ENCODE measurements around the gene SEMA3A. TPM values are rescaled to one million over a fixed set of nuclear protein-coding genes. Genes with fewer than 3 reads are reported as not detected.
A peak's percentile ranks its signal among the peaks of the same experiment; 100 is the strongest.

Gene SEMA3A
- total and polyA plus RNA-seq, 2 experiments from 2014 or later = 24.5 to 48.4 TPM

DNA sequence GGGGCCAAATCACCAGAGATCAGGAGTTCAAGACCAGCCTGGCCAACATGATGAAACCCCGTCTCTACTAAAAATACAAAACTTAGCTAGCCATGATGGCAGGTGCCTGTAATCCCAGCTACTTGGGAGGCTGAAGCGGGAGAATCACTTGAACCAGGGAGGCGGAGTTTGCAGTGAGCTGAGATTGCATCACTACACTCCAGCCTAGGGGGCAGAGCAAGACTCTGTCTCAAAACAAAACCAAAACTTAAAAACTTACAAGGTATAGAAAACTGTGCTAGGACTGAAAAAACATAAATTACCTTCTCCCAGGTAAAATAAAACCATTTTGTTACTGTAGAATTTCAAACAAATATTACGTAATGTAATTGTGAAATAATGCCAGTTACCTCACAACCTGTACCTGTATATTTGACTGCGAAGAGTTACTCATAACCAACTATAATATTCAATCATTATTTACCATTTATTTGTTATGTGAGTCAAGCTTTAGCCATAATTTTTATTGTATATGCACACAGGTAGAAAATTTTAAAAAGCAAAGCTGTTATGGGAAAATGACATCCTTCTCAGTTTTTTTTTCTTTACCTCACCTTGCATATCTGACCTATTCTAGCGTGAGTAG, 180.9 kb downstream of the SEMA3A start:
- Histone ChIP-seq H3K9me2 (ENCODE audit: insufficient read depth) (no peaks in the 10 kb centered on the region; the same call in 1 of the 2 replicates), H3K36me3 (ENCODE audit: low read depth) (no peaks in the 10 kb centered on the region), H3K4me1 (ENCODE audit: insufficient read depth) (peaks cover 14% of the 10 kb centered on the region), H3K4me2 (ENCODE audit: unreplicated experiment) (no peak overlapping the region), H3K27me3 (replicated peaks; ENCODE audit: insufficient read depth) (no peaks in the 10 kb centered on the region), H3K27ac (no peak overlapping the region), H3K79me2 (ENCODE audit: insufficient read depth) (no peaks in the 10 kb centered on the region), H3K9ac (no peak overlapping the region), H3K4me3 (no peak overlapping the region), H3K9me3 (ENCODE audit: low read depth) (no peaks in the 10 kb centered on the region), H3F3A (ENCODE audit: insufficient read depth) (peaks cover 8% of the 10 kb centered on the region; the same call in 1 of the 2 replicates), H4K20me1 (ENCODE audit: insufficient read depth) (no peaks in the 10 kb centered on the region), H2AFZ (no peak overlapping the region)
- TF ChIP-seq EZH2 (IDR thresholded peaks at IDR 0.05; ENCODE audit: insufficient read depth, poor library complexity, severe bottlenecking) = no peak
- no peak for TF ChIP-seq EZH2phosphoT487 (IDR thresholded peaks at IDR 0.05; ENCODE audit: insufficient read depth, low read depth)
- DNase-seq = no peak
- in situ Hi-C loops (cut with MboI) = no loop called here
- WGBS, 2 experiments (ENCODE audit: low coverage in 1 of 2, low lambda C conversion rate in 2 of 2, missing lambda C conversion rate in 2 of 2) = 97 to 100% methylated on average over 6 of the region's 6 CpGs

DNA sequence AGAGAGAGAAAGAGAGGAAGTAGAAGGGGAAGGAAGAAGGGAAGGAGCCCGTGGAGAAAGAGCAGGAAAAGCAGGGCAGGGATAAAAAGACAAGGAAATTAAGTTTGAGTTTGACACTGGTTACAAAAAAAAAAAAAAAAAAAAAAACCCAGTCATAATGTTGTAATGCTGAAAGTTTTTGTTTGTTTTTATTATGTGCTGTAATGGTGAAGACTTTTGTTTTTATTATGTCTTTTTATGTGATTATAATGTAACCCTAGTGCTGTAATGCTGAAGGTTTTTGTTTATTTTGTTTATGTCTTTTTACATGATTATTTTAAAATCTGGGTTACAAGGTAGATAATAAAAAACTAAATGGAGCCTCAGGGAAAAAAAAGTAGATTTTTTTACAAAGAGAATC, 184.8 kb downstream of the SEMA3A start:
- no peak overlapping the region; the same call in 1 of the 2 replicates for H3K27ac ChIP-seq
- peaks cover 8% of the 10 kb centered on the region; the same call in 1 of the 2 replicates for H3F3A ChIP-seq (ENCODE audit: insufficient read depth)
- H2AFZ ChIP-seq = 0 out of 2 replicates have a peak overlapping the region, but pooled peaks have one; percentile 26
- H3K9me2 ChIP-seq (ENCODE audit: insufficient read depth) = no peaks in the 10 kb centered on the region; the same call in 1 of the 2 replicates
- H3K9ac ChIP-seq = no peak overlapping the region
- no CpG with 5 or more reads among the region's 1 CpG for WGBS, 2 experiments (ENCODE audit: low coverage in 1 of 2, low lambda C conversion rate in 2 of 2, missing lambda C conversion rate in 2 of 2)
- no peak overlapping the region for H3K4me2 ChIP-seq (ENCODE audit: unreplicated experiment)
- H3K9me3 ChIP-seq (ENCODE audit: low read depth) = no peaks in the 10 kb centered on the region
- DNase-seq = no peak
- no peak overlapping the region for H3K4me3 ChIP-seq
- no peaks in the 10 kb centered on the region for H3K79me2 ChIP-seq (ENCODE audit: insufficient read depth)
- peaks cover 10% of the 10 kb centered on the region for H3K4me1 ChIP-seq (ENCODE audit: insufficient read depth)
- TF ChIP-seq EZH2phosphoT487 (IDR thresholded peaks at IDR 0.05; ENCODE audit: insufficient read depth, low read depth) (no peak), EZH2 (IDR thresholded peaks at IDR 0.05; ENCODE audit: insufficient read depth, poor library complexity, severe bottlenecking) (no peak)
- no peaks in the 10 kb centered on the region for H4K20me1 ChIP-seq (ENCODE audit: insufficient read depth)
- in situ Hi-C loops (cut with MboI) = no loop called here
- peaks cover 5% of the 10 kb centered on the region; the same call in 1 of the 2 replicates for H3K36me3 ChIP-seq (ENCODE audit: low read depth)
- no peaks in the 10 kb centered on the region for H3K27me3 ChIP-seq (replicated peaks; ENCODE audit: insufficient read depth)

DNA sequence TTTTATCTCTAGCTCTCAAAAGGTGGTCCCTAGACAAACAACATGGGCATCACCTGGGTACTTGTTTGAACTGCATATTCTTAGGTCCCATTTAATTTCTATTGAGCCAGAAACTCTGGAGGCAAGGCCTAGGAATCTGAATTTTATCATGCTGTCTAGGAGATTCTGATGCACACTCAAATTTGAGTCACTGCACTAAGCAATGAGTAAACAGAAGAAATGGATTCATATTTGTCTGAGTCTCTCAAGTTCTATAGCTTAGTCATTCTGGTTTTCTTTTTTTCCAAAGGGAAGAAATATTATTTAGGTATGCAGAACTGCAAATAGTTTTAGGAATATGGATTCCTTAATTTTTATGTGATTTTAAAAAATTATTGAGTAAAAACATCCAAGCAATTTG, 185.5 kb downstream of the SEMA3A start:
- DNase-seq = peak; percentile 64
- Histone ChIP-seq H3K9me3 (ENCODE audit: low read depth) (no peaks in the 10 kb centered on the region), H4K20me1 (ENCODE audit: insufficient read depth) (no peaks in the 10 kb centered on the region), H3F3A (ENCODE audit: insufficient read depth) (peaks cover 8% of the 10 kb centered on the region; the same call in 1 of the 2 replicates), H3K9ac (no peak overlapping the region), H3K4me1 (ENCODE audit: insufficient read depth) (peaks cover 10% of the 10 kb centered on the region), H3K4me3 (no peak overlapping the region), H3K4me2 (ENCODE audit: unreplicated experiment) (no peak overlapping the region), H3K27ac (peak overlapping the region; percentile 2; the same call in 1 of the 2 replicates), H3K27me3 (replicated peaks; ENCODE audit: insufficient read depth) (no peaks in the 10 kb centered on the region), H3K36me3 (ENCODE audit: low read depth) (peaks cover 5% of the 10 kb centered on the region; the same call in 1 of the 2 replicates), H2AFZ (no peak overlapping the region), H3K9me2 (ENCODE audit: insufficient read depth) (no peaks in the 10 kb centered on the region; the same call in 1 of the 2 replicates), H3K79me2 (ENCODE audit: insufficient read depth) (no peaks in the 10 kb centered on the region)
- in situ Hi-C loops (cut with MboI) = no loop called here
- TF ChIP-seq EZH2 (IDR thresholded peaks at IDR 0.05; ENCODE audit: insufficient read depth, poor library complexity, severe bottlenecking) (no peak), EZH2phosphoT487 (IDR thresholded peaks at IDR 0.05; ENCODE audit: insufficient read depth, low read depth) (no peak)

DNA sequence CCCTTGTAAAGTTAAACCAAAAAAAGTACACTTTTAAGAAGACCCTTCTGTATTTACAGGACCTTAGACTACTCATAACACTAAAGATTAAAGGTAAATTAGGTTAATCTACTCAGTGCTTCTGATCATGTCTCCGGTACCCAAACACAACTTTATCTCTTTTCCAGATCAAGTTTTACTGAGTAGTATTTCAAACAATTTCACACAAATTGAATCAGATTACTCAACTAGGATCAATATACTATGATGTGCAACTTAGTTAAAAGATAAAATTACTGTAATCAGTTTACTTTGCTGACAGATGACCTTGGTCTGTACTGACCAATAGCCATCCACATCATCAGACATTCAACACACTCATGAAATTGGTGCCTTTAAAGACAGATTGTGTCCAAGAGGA, 191.4 kb downstream of the SEMA3A start:
- Histone ChIP-seq H2AFZ (no peak overlapping the region), H3K4me1 (ENCODE audit: insufficient read depth) (no peaks in the 10 kb centered on the region), H3K4me3 (no peak overlapping the region), H3K27me3 (replicated peaks; ENCODE audit: insufficient read depth) (no peaks in the 10 kb centered on the region), H4K20me1 (ENCODE audit: insufficient read depth) (no peaks in the 10 kb centered on the region), H3K9me3 (ENCODE audit: low read depth) (no peaks in the 10 kb centered on the region), H3K79me2 (ENCODE audit: insufficient read depth) (no peaks in the 10 kb centered on the region), H3K27ac (no peak overlapping the region), H3K9me2 (ENCODE audit: insufficient read depth) (no peaks in the 10 kb centered on the region), H3K4me2 (ENCODE audit: unreplicated experiment) (no peak overlapping the region), H3F3A (ENCODE audit: insufficient read depth) (no peaks in the 10 kb centered on the region), H3K36me3 (ENCODE audit: low read depth) (peaks cover 5% of the 10 kb centered on the region; the same call in 1 of the 2 replicates), H3K9ac (no peak overlapping the region)
- no peak for DNase-seq
- no peak for TF ChIP-seq EZH2 (IDR thresholded peaks at IDR 0.05; ENCODE audit: insufficient read depth, poor library complexity, severe bottlenecking)
- TF ChIP-seq EZH2phosphoT487 (IDR thresholded peaks at IDR 0.05; ENCODE audit: insufficient read depth, low read depth) = no peak
- in situ Hi-C loops (cut with MboI) = no loop called here
- WGBS, 2 experiments (ENCODE audit: low coverage in 1 of 2, low lambda C conversion rate in 2 of 2, missing lambda C conversion rate in 2 of 2) = 94 to 96% methylated on average over 1 of the region's 1 CpG

Measured in GM23248 (cell line).